ENCODE results near the gene KCNC4.

KCNC4 gene

DNA sequence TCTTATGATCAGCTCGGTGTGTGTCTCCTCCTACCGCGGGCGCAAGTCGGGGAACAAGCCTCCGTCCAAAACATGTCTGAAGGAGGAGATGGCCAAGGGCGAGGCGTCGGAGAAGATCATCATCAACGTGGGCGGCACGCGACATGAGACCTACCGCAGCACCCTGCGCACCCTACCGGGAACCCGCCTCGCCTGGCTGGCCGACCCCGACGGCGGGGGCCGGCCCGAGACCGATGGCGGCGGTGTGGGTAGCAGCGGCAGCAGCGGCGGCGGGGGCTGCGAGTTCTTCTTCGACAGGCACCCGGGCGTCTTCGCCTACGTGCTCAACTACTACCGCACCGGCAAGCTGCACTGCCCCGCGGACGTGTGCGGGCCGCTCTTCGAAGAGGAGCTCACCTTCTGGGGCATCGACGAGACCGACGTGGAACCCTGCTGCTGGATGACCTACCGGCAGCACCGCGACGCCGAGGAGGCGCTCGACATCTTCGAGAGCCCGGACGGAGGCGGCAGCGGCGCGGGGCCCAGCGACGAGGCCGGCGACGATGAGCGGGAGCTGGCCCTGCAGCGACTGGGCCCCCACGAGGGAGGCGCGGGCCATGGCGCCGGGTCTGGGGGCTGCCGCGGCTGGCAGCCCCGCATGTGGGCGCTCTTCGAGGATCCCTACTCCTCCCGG is 1.5 kb downstream of the KCNC4 start:
- no peak for DNase-seq (ENCODE audit: low spot score)

DNA sequence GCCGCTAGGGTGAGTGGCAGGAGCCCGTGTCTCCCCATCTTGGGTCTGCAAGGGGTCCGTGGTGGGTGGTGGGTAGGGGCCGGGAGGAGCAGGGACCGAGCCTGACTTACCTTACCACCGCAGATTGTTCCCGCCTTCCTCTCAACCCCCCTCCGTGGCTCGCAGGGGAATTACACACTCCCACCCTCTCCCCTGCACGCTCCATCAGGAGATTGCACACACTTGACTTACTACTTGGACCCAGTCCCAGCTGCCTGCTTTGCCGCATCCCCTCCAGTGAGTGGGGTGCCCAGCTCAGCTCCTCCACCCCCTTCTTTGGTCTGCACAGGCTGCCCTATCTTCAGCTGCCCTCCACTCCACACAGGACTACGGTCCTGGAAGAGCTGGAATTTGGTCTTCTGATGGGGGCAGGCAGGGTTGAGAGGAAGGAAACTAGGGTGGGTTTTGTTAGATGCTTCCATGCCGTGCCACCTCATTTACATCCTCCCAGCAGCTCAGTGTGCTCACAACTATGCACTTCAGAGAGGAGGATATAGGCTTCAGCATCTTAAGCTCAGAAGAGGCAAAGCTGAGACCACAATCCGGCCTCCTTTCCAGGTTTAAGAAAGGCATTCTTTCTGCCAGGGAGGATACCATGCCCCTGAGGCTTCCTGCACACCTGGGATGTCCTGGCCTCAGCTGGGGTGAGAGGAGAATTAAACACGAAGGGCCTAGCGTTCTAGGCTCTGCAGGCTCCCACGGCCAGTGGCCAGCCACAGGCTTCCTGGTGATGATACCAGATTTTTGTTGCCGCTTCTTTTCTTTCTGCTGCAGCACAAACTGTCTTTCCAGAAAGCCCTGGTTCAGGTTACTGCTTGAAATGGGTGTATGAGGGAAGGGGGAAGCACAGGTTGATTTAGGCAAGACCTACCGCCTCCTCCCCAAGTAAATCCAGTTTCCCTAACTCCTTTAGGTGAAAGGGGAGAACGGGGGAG is 2.3 kb downstream of the KCNC4 start:
- DNase-seq (ENCODE audit: low spot score), result no peak

DNA sequence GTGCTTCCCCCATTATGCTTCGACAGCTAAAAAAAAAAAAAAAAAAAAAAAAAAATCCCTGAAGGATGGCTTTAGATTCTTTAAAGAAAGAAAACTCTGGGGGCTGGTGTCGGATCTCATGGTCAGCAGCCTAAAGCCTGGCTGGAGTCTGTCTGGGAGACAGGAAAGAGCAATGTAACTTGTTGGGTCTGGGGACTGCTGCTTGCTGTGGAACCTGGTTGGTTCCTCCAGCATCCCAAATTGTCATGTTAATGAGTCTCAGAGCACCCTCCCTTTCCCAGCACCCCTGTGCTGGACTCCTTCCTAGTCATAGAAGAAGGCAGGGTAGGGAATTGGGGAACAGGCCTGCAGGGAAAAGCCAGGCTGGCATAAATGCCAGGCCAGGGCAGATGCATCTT is 3.0 kb downstream of the KCNC4 start:
- no peak for DNase-seq (ENCODE audit: low spot score)

DNA sequence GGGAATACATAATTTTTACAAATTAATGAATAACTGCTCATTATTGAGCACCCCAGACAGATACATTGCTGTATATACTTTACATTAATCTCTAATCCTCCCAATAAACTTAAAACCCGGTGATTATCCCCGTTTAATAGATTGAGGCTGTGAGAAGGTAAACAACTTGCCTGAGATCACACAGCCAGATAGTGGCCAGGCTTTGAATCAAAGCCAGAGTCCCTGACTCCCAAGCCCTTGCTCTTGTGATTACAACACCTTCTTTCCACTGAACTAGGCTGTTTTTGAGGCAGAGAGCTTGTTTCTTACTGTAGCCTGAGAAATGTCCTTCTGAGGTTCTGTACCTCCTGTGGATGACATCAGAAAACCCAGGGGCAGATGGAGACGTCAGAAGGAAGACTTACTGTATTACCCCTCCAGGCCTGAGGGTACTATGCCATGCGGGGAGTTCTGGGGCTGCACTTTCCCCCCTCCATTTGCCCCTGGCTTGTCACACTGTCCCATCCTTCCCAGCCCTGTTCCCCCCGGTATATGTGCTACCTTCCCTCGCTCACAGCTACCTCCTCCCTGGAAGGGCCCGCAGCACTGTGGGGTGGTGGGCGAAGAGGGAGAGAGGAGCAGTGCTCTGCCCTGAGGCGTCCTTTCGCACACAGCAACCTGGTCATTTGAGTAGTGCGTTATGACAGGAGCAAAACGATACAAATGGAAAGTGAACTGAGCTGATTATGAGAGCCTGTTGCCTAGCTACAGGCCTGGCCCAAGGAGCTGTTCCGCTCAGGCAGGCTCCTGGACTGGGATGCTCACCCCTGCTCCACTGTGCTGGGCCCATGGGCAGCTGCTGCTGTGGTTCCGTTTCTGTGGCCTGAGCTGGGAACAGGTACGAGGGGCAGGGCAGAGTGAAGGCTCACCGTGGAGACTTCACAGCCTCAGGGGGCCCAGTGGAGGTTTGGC is 4.6 kb downstream of the KCNC4 start:
- DNase-seq (ENCODE audit: low spot score), result no peak

DNA sequence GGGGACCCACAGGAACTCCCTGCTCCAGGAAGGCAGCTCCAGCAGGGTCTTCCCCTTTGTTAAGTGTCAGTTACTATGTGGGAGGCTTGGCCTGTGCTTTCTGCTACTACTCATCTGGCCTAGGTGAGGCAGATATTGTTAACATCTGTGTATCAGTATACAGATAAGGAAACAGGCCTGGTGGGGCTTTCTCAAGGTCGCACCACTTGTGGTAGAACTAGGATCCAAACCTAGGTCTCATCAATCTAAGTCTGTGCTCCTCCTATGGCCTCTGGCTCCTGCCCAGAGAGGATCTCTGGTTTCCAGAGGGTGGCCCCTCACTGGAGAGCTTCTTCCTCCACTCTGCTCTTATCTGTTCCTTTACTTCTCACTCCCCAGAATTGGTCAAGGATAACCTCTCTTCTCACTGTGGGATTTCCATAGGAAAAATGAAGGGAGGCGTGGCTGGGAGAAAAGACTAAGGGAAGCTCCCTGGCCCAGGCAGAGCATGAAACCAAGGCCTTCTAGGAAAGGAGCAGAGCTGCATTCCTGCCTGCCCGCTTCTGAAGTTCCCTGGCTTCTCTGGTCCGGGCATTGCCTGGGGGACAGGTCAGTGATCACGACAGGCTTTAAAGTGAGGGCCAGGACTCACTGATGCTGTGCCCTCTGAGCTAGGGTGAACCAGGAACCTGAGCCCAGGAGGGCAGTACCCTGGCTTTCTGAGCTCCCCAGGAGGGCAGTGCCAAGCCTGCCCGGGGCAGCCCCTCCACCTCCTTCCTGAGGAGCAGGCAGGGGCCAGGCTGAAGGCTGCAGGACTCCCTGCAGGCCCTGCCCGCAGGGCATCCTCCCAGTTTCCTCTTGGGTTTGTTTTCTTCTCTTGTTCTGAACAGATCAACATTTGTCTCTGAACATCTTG is 5.8 kb downstream of the KCNC4 start:
- no peak for DNase-seq (ENCODE audit: low spot score)

DNA sequence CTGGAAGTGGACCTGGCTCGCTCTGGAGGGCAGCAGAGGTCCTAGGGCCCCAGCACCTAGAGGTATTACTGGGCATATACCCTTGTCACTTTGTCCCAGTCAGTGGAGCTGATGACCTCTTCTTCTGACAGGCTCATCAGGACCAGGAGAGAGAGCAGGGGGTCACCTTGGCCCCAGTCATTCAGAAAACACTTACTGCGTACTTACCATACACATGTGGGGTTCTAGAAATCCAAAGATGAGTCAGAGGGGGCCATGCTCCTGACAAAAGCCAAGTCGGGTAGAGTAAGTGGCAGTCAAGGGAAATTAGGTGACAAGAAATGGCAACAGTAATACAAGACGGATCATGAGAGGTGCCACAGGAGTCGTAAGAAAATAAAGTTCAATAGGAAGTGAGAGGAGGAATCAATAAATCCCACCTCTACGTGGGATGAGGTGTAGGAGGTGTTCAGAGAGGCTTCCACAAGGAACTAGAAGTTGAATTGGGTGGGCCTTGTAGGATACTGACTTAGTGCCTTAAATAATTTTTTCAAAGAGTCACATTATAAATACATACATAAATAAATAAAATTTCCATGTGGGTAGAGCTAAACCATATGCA is 6.8 kb downstream of the KCNC4 start:
- no peak for DNase-seq (ENCODE audit: low spot score)

DNA sequence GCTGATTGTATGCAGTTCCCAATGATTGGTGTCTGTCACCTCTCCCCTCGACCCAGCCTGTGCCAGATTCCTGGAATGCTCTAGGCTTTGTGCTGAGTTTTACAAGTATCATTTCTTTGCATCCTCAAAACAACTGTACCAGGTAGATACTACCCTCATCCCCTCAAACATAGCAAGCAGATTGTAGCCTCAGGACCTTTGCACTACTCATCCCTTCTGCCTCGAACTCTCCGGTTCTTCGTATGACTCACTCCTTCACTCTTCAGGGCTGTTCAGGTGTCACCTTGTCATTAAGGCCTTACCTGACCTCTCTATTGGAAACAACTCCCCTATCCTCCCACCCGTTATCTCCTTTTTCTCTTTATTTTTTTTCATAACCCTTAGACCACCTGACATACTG is 8.0 kb downstream of the KCNC4 start:
- no peak for DNase-seq (ENCODE audit: low spot score)

DNA sequence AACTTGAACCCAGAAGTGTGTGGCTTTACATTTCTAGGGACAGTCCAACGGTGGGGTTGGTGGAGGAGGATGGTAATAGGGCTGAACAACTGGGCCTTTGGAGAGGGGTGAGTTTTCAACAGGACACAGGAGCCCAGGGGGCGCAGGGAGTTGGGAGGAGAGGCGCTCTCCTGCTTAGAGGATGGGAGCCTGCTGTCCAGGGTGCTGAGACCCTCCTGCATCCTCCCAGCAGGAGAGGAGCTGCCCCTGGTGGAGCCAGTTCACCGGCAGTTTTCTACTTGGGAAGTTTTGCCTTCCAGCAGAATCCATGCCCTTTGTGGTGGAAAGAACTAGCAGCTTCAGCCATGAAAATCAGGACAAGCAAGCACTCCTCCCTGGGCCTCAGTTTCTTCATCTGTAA is 8.6 kb downstream of the KCNC4 start:
- DNase-seq (ENCODE audit: low spot score), result no peak

DNA sequence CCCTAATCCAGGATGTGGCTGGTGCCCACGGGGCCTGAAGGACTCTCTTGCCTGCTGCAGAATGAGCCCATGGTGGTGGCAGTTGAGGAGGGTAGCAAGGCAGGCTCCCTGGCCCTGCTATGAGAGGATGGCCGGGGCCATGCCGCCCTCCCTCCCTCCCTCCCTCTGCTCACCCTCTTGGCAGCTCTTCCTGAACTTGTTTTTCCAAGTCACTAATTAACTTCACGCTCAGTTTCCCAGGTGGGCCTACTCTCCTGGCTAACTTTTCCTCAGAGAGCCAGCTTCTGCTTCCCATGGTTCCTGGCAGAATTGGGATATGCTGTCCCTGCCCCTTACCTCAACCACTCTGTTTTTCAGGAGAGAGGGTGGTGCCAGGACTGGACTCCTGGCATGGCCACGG is 10.2 kb downstream of the KCNC4 start:
- no peak for DNase-seq (ENCODE audit: low spot score)

DNA sequence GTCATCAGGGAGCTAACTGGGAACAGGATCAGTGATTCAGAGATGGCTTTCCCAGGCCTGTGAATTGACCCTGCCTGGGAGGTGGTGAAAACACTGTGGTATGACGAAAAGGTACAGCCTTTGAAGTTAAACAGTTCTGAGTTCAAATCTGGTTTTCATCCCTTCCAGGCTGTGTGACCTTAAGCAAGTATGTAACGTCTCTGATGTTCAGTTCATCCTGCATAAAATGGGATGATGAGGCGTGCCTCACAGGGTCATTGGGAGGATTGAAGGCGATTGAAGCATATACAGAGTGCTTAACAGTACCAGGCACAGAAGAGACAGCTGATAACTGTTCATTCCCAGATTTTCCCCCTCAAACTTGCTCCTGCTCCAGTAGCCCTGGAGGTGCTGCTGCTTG is 11.0 kb downstream of the KCNC4 start:
- no peak for DNase-seq (ENCODE audit: low spot score)

DNA sequence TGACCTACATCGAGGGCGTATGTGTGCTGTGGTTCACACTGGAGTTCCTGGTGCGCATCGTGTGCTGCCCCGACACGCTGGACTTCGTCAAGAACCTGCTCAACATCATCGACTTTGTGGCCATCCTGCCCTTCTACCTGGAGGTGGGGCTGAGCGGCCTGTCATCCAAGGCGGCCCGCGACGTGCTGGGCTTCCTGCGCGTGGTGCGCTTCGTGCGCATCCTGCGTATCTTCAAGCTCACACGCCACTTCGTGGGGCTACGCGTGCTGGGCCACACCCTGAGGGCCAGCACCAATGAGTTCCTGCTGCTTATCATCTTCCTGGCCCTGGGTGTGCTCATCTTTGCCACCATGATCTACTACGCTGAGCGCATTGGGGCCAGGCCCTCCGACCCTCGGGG is 13.0 kb downstream of the KCNC4 start:
- no peak for DNase-seq (ENCODE audit: low spot score)

DNA sequence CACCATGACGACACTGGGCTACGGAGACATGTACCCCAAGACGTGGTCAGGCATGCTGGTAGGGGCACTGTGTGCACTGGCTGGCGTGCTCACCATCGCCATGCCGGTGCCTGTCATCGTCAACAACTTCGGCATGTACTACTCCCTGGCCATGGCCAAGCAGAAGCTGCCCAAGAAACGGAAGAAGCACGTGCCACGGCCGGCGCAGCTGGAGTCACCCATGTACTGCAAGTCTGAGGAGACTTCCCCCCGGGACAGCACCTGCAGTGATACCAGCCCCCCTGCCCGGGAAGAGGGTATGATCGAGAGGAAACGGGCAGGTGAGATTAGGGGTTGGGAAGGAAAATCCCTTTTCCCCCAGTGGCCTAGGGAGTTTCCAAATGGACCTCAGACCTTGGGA is 13.5 kb downstream of the KCNC4 start:
- DNase-seq (ENCODE audit: low spot score), result no peak

DNA sequence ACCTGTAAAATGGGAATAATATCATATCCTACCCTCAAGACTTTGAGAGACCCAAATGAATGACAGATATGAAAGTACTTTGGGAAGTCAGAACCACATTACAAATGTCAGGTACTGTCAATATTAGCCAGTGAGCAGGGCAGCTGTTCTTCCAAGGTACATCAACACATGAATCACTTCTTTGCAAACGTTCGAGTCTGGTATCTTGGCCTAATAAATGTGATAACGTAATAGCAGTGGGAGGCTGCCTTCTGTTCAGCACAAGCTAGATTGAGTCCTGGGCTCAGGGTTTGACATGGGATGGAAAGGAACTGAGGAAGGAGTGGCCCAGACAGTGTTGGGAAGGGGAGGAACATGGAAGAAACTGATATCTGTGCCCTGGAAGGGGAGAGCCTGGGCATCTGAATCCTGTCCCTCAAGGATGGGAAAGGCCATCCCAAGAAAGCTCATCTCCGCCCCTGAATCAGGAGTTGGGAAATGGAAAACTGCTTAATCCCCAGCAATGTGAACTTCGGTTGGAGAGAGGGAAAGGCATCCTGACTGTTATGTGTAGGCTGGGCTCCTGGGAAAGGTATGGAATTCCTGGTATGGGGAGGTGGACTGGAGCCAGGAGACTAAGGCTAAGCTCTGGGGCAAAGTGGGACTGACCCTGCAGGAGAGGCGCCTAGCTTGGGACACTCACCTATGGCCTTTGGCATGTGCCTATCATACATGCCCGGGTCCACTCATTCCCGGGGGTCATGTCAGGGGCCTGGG is 14.3 kb downstream of the KCNC4 start:
- no peak for DNase-seq (ENCODE audit: low spot score)

DNA sequence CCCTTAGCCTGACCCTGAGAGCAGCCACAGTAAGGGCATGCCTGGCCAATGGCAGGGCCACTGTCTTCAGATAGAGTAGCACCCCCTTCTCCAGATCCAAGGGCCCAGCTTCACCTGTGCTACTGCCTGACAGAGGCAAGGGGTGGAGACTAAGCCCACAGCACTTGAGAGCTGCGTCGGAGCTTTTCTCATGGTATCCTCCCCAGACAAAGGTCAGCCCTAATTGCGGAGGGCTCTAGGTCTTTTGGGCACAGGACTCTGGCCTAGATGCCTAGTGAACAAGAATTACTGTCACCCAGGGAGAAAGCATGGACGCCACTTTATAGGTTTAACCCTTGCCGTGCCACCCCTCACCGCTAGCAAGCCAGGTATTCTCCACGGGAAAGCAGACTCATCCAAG is 15.1 kb downstream of the KCNC4 start:
- no peak for DNase-seq (ENCODE audit: low spot score)

DNA sequence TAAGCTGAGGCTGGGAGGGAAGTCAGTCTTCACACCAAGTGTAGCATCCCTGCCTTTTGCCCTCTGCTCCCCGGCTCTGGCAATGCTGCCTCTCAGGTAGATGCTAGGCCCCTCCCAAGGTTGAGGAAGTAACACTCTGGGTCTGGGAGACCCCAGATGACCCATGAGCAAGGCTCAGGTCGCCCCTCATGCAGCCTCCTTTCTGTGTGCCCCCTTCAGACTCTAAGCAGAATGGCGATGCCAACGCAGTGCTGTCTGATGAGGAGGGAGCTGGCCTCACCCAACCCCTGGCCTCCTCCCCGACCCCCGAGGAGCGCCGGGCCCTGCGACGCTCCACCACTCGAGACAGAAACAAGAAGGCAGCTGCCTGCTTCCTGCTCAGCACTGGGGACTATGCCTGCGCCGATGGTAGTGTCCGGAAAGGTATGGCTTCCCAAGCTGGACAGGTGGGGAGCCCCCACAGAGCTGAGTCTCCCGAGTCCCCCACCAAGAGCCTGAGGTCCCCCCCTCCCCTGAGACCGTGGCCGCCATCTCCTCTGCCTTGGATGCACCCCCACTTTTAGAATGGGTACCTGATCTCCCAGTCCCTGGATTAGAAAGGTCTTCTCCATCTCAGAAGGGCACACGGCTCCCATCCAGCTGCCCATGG is 15.8 kb downstream of the KCNC4 start:
- DNase-seq (ENCODE audit: low spot score), result no peak

DNA sequence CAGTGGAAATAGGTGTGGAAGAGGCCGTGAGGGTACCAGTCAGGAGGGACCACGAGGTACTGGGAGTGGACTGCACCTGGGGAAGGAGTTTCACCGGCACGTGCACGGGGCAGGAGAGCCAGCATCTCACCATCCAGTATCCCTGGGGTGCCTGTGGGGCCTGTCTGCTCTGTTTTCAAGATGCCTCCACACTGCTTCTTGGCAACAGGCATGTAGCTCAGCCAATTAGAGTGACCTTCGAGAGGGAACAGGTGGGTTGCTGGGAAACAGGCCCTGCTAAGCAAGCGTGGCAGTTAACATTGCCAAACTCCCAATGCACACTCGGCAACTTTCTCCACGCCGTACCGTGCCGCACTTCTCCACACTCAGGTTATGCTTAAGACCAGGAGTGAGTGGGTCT is 17.7 kb downstream of the KCNC4 start:
- DNase-seq (ENCODE audit: low spot score), result no peak

DNA sequence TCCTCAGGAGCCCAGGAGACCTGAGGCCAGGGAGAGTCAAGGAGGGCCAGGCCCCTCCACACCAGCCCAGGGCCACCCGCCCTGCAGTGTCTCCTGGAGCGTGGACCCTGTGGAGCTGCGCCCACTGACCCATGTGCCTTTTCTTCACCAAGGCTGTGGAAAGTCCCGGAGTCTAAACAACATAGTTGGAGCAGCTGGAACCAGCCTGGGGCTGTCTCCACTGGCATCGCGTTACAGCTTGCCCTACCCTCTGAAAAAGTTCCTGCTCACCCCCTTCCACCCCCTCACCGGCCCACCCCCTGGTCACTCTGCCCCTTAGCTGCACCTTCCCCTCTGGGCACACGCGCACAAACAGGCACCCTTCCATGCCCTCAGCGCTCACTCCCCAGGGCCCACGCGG is 18.3 kb downstream of the KCNC4 start:
- DNase-seq (ENCODE audit: low spot score), result no peak

DNA sequence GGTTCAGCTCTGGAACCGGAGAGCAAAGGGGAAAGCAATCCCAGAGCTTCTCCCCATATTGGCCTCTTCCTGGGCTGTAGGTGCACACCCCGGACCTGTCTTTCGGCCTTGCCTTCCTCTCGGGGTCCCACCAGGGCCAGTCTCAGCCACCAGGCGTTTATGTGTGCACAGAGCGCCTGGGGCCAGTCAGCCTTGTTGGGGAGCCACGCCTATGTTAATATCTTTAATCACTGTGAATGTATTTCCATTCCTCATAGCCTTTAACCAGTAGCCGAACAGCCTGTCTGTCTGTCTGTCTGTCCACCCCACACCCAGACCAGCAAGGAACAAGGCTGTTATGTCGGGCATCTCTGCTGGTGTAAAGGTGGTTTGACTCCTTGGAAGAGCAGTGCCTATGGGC is 18.8 kb downstream of the KCNC4 start:
- no peak for DNase-seq (ENCODE audit: low spot score)

DNA sequence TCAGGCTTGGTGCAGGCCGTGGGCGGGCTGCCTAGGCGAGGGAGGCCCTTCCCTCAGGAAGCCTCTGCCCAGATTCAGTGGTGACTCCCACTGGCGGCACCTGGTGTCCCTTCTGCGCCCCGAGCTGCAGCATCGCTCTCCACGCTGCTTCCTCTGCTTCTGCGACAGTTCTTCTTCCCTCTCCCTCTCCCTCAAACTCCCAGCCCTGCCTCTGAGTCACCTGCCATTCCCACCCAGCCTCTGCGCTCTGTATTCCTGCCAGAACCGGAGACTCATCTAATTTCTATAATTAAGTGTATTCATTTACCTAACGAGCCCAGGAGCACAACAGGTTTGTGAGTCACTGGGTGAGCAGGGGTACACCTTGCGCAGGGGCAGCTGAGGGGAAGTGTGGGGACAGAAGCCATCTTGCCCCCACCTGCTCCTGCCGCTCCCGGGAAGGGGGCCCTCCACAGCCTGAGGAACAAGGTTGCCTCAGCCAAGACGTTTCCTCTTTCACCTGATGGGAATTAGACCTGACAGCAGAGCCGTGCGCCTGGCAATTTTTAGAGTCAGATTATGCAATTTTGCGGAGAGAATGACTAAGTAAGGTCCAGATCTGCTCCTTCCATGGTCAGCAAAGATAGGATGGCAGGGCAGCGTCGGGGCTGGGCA is 19.4 kb downstream of the KCNC4 start:
- no peak for DNase-seq (ENCODE audit: low spot score)

Measured in AG08396 (cell line).